GM18858 (cell line): ENCODE measurements around the gene BACE1.
"Not testable (repeated sequence)": the region's sequence is repeated elsewhere in the genome, so short reads cannot be mapped to it uniquely, and the experiment has no call there.

Experiments
- ATAC-seq: cut with Tn5 transposase; IDR thresholded peaks from one replicate; pipeline ENCODE4 v1.9.1; 2021; ENCODE audit not compliant: unreplicated experiment

Gene BACE1

DNA sequence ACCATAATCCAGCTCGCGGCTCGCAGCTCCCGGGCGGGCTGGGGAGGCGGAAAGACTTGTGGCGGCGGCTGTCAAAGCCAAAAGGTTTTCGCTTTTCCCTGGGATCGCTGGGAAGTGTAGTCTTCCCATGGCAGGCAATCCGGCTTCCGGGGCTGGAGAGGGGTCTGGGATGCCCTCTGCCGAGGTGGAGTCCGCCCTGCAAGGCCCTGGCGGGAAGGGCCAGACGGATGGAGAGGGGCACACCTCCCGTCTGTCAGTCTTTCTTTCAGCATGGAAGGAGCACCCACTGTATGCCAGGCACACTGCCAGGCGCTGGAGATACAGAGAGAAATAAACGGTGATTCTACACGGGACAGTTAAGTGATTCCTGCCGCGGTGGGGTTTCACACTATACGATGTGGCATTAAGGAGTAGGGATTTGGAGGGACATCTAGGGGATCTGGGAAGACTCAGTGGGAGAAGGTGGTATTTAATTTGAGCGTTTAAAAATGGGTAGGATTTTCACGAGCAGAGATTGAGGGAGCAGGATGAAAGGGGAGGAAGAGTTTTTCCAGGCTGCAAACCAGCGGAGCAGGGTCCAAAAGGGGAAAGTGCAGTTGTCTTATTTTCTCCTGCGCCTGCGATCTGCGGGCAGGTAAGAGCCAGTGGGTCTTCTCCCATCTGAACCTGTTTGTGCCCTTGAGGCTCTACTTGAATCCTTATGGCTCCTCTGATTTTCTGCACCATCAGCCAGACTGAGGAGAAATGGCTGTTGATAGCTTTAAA is at the start of gene BACE1:
TSS of gene BACE1 (minus strand) at position 60 of the 765 bp plus-strand sequence. CDS start 461 bp downstream, outside the sequence.
- no peak for ATAC-seq

GRCh38 chr11:117361432-117361831 is 45.4 kb upstream of the BACE1 start:
- ATAC-seq, result no peak

DNA sequence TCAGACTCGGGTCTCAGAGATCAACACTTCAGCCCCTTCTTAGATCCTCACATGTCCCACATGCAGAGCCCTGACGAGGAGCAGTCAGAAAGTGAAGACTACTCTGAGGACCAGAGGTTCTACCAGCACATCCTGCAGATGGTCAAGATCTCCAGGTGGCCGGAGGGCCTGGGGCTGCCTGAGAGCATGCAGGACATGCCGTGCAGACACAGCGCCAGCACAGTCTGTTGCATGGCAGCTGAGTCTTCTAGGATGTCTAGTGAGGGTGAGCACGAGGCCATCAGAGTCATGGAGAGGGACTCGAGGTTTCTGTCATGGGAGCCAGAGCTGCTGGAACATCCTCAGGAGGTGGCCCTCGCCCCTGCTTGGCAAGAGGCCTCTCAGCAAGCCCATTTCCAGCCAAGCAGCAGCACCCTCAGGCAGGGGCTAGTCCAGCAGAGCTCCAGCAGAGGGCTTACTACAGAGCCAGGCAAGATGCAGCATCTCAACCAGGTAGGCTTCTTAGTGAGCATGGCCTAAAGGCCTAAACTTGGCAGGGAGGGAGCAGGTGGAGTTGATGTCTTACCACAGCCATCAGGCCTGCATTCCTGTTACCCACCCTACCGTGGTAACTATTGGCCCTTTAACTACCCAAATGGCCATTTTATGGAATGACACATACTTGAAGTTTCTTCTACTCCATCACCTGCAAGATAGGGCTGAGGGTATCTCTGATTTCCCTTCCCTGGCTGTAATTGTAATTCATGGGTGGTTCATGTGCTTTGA is 40.3 kb upstream of the BACE1 start:
- ATAC-seq, result no peak

- no peak for ATAC-seq
Measured at GRCh38 chr11:117354550-117354949, 38.5 kb upstream of the BACE1 start.

GRCh38 chr11:117345039-117345438 is 29.0 kb upstream of the BACE1 start:
- ATAC-seq, result no peak

GRCh38 chr11:117337076-117337475 is 21.0 kb upstream of the BACE1 start:
- no peak for ATAC-seq

DNA sequence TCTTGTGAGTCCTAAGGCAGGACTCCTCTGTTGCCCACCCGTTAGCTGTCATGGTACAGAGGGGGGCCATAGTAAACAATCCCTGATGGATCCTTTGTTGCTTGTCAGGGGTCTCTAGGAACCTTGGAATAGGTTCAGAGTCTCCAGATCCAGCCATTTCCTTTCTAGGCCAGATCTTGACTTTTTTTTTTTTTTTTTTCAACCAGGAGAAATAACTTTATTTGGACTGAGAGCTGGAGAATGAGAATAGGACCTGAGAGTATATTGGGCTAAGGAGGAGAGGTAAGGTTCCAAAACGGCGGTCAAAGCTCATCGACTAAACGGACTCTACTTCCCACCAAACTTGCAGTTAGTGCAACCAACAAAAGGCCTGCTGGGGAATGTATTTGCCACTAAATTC is 19.3 kb upstream of the BACE1 start:
- ATAC-seq, result no peak

DNA sequence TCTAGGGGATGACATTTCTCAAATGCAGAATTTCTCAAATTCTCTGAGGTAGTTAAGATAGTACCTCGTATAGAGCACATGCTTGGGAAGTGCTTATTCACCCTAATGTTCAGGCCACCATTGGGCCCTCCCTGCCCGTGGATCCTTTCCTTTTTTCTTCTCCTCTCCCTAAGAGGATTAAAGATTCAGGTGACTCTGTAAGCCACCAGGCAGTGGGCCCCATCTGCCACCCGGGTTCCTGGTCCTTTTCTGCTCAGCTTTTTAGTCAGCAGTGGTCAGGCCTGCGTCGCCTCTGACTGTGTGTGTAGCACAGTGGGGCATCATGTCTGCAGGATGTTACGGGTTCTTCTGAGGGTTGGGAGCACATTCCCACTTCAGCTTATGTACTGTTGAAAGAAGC is 18.8 kb upstream of the BACE1 start:
- no peak for ATAC-seq

GRCh38 chr11:117333917-117334316 is 17.9 kb upstream of the BACE1 start:
- ATAC-seq, result no peak

DNA sequence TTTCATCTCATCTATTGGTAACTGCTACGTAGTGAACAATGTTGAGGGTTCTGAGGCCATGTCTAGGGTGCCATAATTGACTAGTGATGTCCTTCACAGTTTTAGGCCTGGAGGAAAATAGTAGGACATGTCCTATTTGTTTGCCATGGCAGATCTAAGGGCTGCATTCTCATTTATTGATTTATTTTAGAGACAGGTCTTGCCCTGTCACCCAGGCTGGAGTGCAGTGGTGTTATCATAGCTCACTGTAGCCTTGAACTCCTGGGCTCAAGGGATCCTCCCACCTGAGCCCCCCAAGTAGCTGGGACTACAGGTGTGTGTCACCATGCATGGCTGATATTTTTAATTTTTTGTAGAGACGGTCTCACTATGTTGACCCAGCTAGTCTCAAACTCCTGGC is 16.8 kb upstream of the BACE1 start:
- ATAC-seq, result no peak

GRCh38 chr11:117328375-117329010 is 12.4 kb upstream of the BACE1 start:
- no peak for ATAC-seq

- peak; percentile 89 for ATAC-seq
Measured at GRCh38 chr11:117327567-117328374, 11.7 kb upstream of the BACE1 start, which contains the start of gene CEP164. TSS of gene CEP164 (plus strand) at chr11:117327854. CDS start at chr11:117338587, 10,733 bp downstream.

DNA sequence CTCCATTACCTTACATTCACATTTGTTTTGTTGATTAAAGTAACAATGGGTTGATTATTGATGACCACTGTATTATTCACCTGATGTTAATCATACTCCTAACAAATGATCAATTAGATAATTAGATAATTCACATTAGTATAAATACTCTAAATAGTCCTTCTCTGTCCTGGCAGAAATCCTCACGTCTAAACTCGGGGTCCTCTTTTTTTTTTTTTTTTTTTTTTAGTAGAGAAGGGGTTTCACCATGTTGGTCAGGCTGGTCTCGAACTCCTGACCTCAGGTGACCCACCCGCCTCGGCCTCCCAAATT is 11.2 kb upstream of the BACE1 start:
- ATAC-seq, result not testable (repeated sequence)

DNA sequence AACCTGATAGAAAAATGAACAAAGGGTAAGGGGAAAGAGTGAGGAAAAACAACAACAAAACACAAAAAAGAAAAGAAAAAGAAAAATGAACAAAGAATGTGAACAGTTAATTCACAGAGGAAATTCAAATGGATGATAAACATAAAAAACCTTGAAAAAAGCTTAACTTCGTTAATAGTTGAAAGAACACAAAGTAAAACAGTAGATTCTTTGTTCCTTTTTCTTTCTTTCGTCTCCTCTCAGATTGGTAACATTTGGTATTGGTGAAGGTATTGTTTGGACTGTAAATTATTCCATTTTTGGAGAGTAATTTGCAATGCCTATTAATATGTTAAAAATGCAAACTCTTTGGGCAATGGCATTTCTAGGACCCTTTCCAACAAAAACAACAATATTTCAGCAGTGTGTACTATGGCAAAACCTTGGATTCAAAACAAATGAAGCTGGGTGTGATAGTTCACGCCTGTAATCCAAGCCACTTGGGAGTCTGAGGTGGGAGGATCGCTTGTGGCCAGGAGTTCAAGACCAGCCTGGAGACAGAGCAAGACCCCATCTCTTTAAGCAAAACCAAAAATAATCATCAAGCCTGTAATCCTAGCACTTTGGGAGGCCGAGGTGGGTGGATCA is 3.3 kb upstream of the BACE1 start:
- no peak for ATAC-seq

GRCh38 chr11:117318738-117319137 is 2.7 kb upstream of the BACE1 start:
- no peak for ATAC-seq

- no peak for ATAC-seq
Measured at GRCh38 chr11:117315285-117316196, 515 bp downstream of the BACE1 start.

DNA sequence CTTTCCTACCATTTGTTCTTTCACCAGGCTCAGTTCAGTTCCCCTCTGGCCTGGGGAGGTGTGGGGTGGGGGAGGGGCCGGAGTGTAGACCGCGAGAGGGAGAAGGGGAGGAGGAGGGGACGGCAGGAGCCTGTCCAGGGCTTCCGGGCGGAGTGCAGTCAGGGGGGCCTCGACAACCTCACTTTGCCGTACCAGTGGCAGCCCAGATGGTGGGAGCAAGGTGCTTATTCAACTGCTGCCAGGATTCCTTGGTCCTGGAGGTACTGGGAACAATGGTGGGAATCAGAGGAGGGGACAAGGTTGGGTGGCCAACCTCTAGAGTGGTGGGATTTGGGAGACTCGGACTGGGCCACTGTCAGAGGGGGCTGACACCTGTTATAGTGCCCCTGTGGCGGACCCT is 1.2 kb downstream of the BACE1 start:
- ATAC-seq, result no peak

- ATAC-seq, result no peak
Measured at GRCh38 chr11:117313828-117314768, 2.0 kb downstream of the BACE1 start.
